Right atrium auricular region (tissue), 2 donors: ENCODE measurements around the gene HCN2. TPM values are rescaled to one million over a fixed set of nuclear protein-coding genes. Genes with fewer than 3 reads are reported as not detected.
"Not testable (repeated sequence)": the region's sequence is repeated elsewhere in the genome, so short reads cannot be mapped to it uniquely, and the experiment has no call there.

Source experiments
- DNase-seq: peaks from one replicate; pipeline ENCODE4 v3.0.0-alpha.2; 2019; ENCODE audit warnings: low spot score
- H3K27ac ChIP-seq, 2 donors: fragments of 200-600 bp; sonication (generic); 1 replicate in 1 of 2; 2 replicates in 1 of 2; pipeline ENCODE4 v1.5.1; 2016 to 2019
- H3K27me3 ChIP-seq, 2 donors: fragments of 200-600 bp; sonication (generic); one replicate each; pipeline versions ENCODE4 v1.5.1 to v1.6.0; 2017 to 2019
- H3K36me3 ChIP-seq: fragments of 200-600 bp; sonication (generic); one replicate; pipeline ENCODE4 v1.5.1; 2016
- H3K4me1 ChIP-seq, 2 donors: fragments of 200-600 bp; sonication (generic); one replicate each; pipeline versions ENCODE4 v1.5.1 to v1.6.0; 2017 to 2019
- H3K4me3 ChIP-seq, 2 donors: fragments of 200-600 bp; sonication (generic); 1 replicate in 1 of 2; 2 replicates in 1 of 2; pipeline ENCODE4 v1.5.1; 2017 to 2019; ENCODE audit warnings: mild to moderate bottlenecking in 1 of 2, moderate library complexity in 1 of 2
- H3K9me3 ChIP-seq, 2 donors: fragments of 200-600 bp; sonication (generic); one replicate each; pipeline ENCODE4 v1.5.1; 2019
- total RNA-seq, 2 donors: library from RNA; depleted of rRNA; stranded (reverse); fragments of >200 nt; gene quantifications; one replicate each; pipeline ENCODE4 v1.1.0, GENCODE V29; 2016
- TF ChIP-seq, protein P1 (sequence below), 2 donors: fragments of 200-600 bp; sonication (generic); IDR thresholded peaks; one replicate each; pipeline ENCODE4 v1.5.1; 2019; ENCODE audit warnings: antibody characterized with exemption in 2 of 2

Gene HCN2
- total RNA-seq, 2 donors from 2014 or later = 1.4 to 11.1 TPM

DNA sequence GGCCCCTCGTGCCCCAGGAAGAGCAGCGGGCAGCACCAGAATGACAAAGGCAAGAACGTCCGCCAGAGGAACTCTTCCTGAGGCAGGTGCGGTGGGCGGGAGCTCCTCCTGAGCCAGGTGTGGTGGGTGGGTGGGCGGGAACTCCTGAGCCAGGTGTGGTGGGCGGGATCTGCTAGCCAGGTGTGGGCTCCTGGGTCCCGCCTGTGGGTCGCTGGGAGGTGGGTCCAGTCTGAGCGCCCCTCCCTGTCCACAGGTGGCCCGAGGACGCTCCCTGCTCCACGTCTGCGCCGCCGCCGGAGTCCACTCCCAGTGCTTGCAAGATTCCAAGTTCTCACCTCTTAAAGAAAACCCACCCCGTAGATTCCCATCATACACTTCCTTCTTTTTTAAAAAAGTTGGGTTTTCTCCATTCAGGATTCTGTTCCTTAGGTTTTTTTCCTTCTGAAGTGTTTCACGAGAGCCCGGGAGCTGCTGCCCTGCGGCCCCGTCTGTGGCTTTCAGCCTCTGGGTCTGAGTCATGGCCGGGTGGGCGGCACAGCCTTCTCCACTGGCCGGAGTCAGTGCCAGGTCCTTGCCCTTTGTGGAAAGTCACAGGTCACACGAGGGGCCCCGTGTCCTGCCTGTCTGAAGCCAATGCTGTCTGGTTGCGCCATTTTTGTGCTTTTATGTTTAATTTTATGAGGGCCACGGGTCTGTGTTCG lies 7.0 kb upstream of the HCN2 start:
- Histone ChIP-seq H3K4me3 (no peak overlapping the region), H3K36me3 (peaks cover 51% of the 10 kb centered on the region), H3K27me3 (no peaks in the 10 kb centered on the region), H3K4me1 (peaks cover 0 to 37% of the 10 kb centered on the region in 2 donors), H3K9me3 (no peaks in the 10 kb centered on the region), H3K27ac (no peak overlapping the region)
- TF ChIP-seq, protein P1, sequence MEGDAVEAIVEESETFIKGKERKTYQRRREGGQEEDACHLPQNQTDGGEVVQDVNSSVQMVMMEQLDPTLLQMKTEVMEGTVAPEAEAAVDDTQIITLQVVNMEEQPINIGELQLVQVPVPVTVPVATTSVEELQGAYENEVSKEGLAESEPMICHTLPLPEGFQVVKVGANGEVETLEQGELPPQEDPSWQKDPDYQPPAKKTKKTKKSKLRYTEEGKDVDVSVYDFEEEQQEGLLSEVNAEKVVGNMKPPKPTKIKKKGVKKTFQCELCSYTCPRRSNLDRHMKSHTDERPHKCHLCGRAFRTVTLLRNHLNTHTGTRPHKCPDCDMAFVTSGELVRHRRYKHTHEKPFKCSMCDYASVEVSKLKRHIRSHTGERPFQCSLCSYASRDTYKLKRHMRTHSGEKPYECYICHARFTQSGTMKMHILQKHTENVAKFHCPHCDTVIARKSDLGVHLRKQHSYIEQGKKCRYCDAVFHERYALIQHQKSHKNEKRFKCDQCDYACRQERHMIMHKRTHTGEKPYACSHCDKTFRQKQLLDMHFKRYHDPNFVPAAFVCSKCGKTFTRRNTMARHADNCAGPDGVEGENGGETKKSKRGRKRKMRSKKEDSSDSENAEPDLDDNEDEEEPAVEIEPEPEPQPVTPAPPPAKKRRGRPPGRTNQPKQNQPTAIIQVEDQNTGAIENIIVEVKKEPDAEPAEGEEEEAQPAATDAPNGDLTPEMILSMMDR (IDR thresholded peaks at IDR 0.05) = no peak
- DNase-seq = no peak

- Histone ChIP-seq H3K4me1 (peaks cover 0 to 35% of the 10 kb centered on the region in 2 donors), H3K27me3 (peaks cover 0 to under 1% of the 10 kb centered on the region in 2 donors), H3K9me3 (no peaks in the 10 kb centered on the region), H3K36me3 (peaks cover 44% of the 10 kb centered on the region), H3K27ac (no peak overlapping the region), H3K4me3 (no peak overlapping the region)
- DNase-seq = no peak
- TF ChIP-seq, protein P1 (IDR thresholded peaks at IDR 0.05) = no peak
Measured at GRCh38 chr19:583198-583967, 6.3 kb upstream of the HCN2 start.

GRCh38 chr19:583968-584239 lies 5.8 kb upstream of the HCN2 start:
- H3K4me1 ChIP-seq = peaks cover 0 to 38% of the 10 kb centered on the region in 2 donors
- H3K4me3 ChIP-seq = no peak overlapping the region
- DNase-seq = no peak
- TF ChIP-seq, protein P1 (IDR thresholded peaks at IDR 0.05) = no peak
- H3K27ac ChIP-seq = no peak overlapping the region
- H3K9me3 ChIP-seq = no peaks in the 10 kb centered on the region
- H3K36me3 ChIP-seq = peaks cover 43% of the 10 kb centered on the region
- H3K27me3 ChIP-seq = peaks cover 0 to 6% of the 10 kb centered on the region in 2 donors

- Histone ChIP-seq H3K4me1 (peaks cover 0 to 39% of the 10 kb centered on the region in 2 donors), H3K9me3 (no peaks in the 10 kb centered on the region), H3K36me3 (peaks cover 40% of the 10 kb centered on the region), H3K27me3 (peaks cover 0 to 11% of the 10 kb centered on the region in 2 donors), H3K27ac (no peak overlapping the region), H3K4me3 (no peak overlapping the region)
- TF ChIP-seq, protein P1 (IDR thresholded peaks at IDR 0.05) = peak; percentile 83 to 87
- DNase-seq = no peak
Measured at GRCh38 chr19:584240-585001, 5.3 kb upstream of the HCN2 start.

- Histone ChIP-seq H3K27me3 (peaks cover 0 to 12% of the 10 kb centered on the region in 2 donors), H3K4me1 (peaks cover 0 to 33% of the 10 kb centered on the region in 2 donors), H3K36me3 (peaks cover 33% of the 10 kb centered on the region)
- not testable (repeated sequence) for H3K4me3 ChIP-seq, H3K9me3 ChIP-seq, DNase-seq, H3K27ac ChIP-seq
Measured at GRCh38 chr19:585146-585545, 4.5 kb upstream of the HCN2 start.
